Activated gamma-delta T cell treated with Interleukin-2 at 50 U/mL for 16 hours (primary cell): ENCODE measurements around the gene ZDHHC14.
"Not testable (repeated sequence)": the region's sequence is repeated elsewhere in the genome, so short reads cannot be mapped to it uniquely, and the experiment has no call there.

Experiments
- DNase-seq: peaks from one replicate; pipeline ENCODE4 v3.0.0-alpha.2; 2020

The ZDHHC14 gene

GRCh38 chr6:157677235-157677634, 296.2 kb downstream of the ZDHHC14 start:
- DNase-seq, result no peak

GRCh38 chr6:157679605-157680580, 298.9 kb downstream of the ZDHHC14 start:
- no peak for DNase-seq

- DNase-seq, result no peak
Measured at GRCh38 chr6:157681041-157681650, 300.2 kb downstream of the ZDHHC14 start.

GRCh38 chr6:157682856-157683481, 302.0 kb downstream of the ZDHHC14 start:
- no peak for DNase-seq

- no peak for DNase-seq
Measured at GRCh38 chr6:157683707-157684106, 302.7 kb downstream of the ZDHHC14 start.

GRCh38 chr6:157684620-157685299, 303.8 kb downstream of the ZDHHC14 start:
- no peak for DNase-seq

GRCh38 chr6:157685596-157686280, 304.7 kb downstream of the ZDHHC14 start:
- no peak for DNase-seq

GRCh38 chr6:157688275-157688959, 307.4 kb downstream of the ZDHHC14 start:
- no peak for DNase-seq

- DNase-seq, result no peak
Measured at GRCh38 chr6:157688960-157689599, 308.1 kb downstream of the ZDHHC14 start.

GRCh38 chr6:157689875-157690274, 308.9 kb downstream of the ZDHHC14 start:
- DNase-seq, result no peak

GRCh38 chr6:157690441-157691210, 309.6 kb downstream of the ZDHHC14 start:
- no peak for DNase-seq

- DNase-seq, result not testable (repeated sequence)
Measured at GRCh38 chr6:157691621-157692020, 310.6 kb downstream of the ZDHHC14 start.

GRCh38 chr6:157693867-157694266, 312.9 kb downstream of the ZDHHC14 start:
- no peak for DNase-seq

- DNase-seq, result no peak
Measured at GRCh38 chr6:157695301-157696040, 314.5 kb downstream of the ZDHHC14 start.

- no peak for DNase-seq
Measured at GRCh38 chr6:157699777-157700636, 319.0 kb downstream of the ZDHHC14 start.

GRCh38 chr6:157706351-157706750, 325.4 kb downstream of the ZDHHC14 start:
- DNase-seq, result not testable (repeated sequence)

GRCh38 chr6:157706883-157707282, 325.9 kb downstream of the ZDHHC14 start:
- DNase-seq, result no peak

- no peak for DNase-seq
Measured at GRCh38 chr6:157707576-157707975, 326.6 kb downstream of the ZDHHC14 start.

- no peak for DNase-seq
Measured at GRCh38 chr6:157708239-157708638, 327.2 kb downstream of the ZDHHC14 start.
